Measurements from ENCODE around the gene HES7. TPM values are rescaled to one million over a fixed set of nuclear protein-coding genes. Genes with fewer than 3 reads are reported as not detected.

Gene HES7
- polyA plus RNA-seq, 4 donors, result 0.08 TPM; not detected in 3

DNA sequence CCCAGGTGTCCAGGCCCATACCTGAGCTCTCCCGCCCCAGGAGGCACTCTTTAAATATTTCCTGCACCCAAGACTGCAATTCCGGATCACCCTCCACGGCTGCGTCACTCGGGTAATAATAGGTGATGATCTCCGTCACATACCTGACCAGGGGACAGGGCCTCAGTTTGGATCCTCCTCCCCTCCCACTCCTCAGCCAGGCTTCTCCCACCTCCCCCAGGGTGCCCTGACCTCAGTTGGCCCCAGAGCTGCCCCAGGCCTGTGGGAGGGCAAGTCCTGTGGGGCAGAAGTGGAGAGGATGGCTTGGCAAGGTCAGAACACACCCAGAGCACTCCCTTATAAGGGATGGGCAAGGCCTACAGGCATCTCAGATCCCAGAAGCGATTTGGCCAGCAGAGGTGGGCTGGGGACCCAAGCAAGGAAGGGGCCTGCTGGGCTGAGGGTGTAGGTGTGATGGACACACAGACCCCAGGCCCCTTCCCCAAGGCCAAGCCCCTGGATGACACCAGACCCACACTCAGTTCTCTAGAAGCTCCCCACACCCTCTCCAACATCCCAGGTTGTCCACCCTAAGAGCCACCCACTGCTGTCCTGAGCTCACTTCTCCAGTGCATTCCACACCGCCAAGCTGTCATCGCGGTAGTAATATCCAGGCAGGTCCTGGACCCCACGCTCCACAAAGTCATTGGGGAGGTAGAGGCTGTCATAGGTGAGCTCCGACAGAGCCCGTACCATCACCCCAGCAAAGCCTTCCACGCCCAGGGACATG, 48.1 kb downstream of the HES7 start:
- DNase-seq (ENCODE audit: low read depth in 4 of 4, low spot score in 3 of 4), result no peak

DNA sequence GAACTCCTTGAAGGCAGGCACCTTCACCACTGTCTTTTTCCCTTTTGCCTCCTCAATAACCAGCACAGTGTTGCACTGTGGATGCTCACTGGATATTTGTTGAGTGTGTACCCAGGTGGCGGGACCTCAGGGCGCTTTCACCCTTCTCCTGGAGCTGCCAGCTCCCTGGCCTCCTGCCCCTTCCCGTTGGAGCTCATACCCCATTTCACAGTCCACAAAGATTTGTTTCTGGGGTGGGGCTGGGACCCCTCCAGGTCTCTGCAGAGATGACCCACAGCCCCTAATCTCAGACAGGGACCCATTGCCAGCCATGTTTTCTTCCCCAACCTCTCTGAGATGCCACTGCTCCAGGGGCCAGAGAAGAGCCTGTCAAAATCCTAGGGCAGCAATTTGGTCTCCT, 48.8 kb downstream of the HES7 start:
- no peak for DNase-seq (ENCODE audit: low read depth in 4 of 4, low spot score in 3 of 4)

DNA sequence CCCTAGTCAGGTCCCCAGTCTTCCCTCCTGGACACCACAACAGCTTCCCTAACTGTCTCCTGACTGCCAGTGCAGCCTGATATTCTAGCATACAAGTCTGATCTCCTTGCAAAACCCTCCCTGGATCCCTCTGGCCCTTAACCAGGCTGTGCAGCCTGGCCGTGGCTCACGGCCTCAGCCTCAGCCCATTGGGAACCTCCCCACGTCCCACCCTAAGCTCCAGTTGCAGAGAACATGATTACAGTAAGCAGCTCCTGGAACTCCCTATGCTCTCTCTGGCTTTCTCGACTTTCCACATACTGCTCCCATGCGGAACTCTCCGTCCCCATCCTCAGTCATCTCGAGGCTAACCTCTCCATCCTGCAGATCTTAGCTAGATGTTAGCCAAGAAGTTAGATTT, 49.4 kb downstream of the HES7 start:
- no peak for DNase-seq (ENCODE audit: low read depth in 4 of 4, low spot score in 3 of 4)

DNA sequence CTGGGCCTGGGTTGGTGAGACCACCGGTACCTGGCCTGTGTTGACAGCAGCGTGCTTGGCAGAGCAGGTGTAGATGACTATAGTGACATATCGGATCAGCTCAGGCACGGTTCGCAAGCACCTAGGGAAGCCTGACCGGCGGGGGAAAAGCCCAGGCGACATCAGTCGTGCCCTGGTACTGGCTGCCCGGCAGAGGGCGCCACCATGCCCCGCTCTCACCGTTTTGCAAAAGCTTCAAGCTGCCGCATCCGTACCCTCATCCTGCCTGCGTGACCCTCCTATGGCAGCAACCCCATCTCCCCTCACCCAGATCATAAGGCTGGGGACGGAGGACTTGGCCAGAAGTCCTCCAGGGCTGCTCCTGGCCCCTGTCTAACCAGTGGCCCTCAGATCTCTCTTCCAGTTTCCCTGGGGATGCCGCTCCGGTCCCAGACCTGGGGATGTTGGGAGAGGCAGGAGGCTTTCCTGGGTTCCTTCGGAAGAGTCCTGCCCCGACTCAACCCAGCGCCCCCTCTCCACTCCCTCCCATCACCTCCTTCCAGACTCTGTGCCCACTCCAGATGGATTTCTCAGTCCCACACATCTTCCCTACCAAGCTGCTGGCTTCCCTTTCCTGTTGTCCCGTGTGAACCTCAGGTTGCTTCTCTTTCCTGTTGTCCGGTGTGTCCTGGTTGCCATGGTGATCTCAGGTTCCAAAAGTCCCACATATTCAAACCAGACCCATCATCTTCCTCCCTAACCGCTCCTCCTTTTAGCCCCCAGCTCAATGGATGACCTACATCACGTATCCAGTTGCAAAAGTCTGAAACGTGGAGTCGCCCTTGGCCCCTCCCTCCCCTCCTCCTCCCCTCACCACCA, 50.0 kb downstream of the HES7 start:
- no peak for DNase-seq (ENCODE audit: low read depth in 4 of 4, low spot score in 3 of 4)

DNA sequence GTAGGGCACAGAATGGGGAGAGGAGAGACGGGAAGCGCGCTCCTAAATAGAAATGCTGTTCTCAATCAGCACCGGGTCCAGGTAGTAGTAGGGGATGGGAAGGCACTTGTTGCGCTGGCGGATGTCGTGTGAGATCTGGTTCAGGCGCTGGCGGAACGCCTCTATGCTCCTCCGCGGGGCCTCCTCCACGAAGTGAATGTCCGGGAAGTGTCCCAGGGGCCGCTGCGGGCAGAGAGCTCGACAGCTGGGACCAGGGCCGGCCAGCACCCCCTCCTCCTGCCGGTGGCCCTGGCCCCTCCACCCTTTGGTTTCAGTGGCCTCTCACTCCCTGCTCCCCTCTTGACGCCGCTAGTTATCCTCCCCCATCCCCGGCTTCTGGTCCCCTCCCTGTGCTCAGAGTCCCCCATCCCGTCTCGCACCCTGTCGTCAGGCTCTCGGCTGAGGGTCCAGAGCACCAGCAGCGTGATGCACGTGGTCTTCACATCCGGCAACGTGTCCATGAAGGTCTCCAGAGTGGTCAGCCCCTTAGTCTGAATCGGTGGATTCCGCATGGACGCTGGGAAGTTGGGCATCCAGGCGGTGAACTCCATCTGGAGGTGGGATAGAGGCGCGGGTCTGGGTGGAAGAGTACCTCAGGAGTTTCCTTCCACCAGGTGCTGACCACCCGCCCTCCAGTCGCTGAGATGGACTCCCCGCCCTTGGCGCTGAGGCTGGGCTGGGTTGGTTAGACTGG, 51.0 kb downstream of the HES7 start:
- no peak for DNase-seq (ENCODE audit: low read depth in 4 of 4, low spot score in 3 of 4)

DNA sequence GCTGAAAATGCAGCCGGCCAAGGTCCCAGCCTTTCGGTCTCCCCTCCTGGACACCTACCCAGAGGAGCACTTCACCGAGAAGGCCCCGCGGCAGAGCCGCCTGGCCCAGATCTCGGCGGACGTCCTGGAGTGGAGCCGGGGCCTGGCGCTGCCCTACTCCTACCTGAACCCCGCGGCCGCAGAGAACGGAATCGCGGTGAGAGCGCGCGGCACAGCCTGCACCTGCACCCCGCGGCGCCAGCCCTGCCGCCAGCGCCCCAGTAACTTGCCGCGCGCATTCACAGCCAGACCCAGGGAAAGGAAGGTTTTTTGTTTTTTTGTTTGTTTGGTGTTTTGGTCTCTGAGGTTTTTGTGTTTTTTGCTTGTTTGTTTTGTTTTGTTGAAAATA, 51.6 kb downstream of the HES7 start:
- no peak for DNase-seq (ENCODE audit: low read depth in 4 of 4, low spot score in 3 of 4)

DNA sequence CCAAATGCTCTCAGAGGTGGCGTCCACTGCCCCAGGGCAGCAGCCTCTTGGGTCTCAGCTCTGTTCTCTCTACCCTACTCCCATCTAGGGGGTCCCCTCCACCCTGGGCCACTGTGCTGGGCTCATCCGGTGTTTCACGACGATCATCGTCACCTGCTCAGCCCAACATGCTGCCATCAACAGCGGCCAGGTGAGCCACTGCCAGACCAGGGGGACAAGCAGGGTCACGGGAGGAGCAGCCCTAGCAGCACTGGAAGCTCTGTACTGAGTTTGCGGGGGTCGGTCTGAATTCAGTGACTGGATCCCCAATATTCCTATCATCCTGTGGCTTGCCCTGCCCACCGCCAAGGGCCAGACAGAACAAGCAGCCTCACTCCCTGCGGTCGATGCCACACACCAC, 52.4 kb downstream of the HES7 start:
- DNase-seq (ENCODE audit: low read depth in 4 of 4, low spot score in 3 of 4), result no peak

Other genes starting within 250 kb of the HES7 start
- gene CHD3, start 235.3 kb downstream of the HES7 start, polyA plus RNA-seq (ENCODE audit: insufficient read length in 4 of 4), result 100 to 1,000 TPM; 149 to 161 (median 157) TPM
- gene RNF227, start 207.8 kb downstream of the HES7 start, polyA plus RNA-seq (ENCODE audit: insufficient read length in 4 of 4), result 1 to 10 TPM; 4.4 to 5.7 (median 4.6) TPM
- 10 to 100 TPM in 2 of 4 donors, 1 to 10 TPM in 2; 9.6 to 11.5 (median 10.4) TPM for gene KCNAB3, start 194.2 kb downstream of the HES7 start, polyA plus RNA-seq (ENCODE audit: insufficient read length in 4 of 4)
- 100 to 1,000 TPM; 129 to 157 (median 142) TPM for gene TRAPPC1, start 192.2 kb downstream of the HES7 start, polyA plus RNA-seq (ENCODE audit: insufficient read length in 4 of 4)
- 10 to 100 TPM; 47.3 to 56.2 (median 54.1) TPM for gene CNTROB, start 191.9 kb downstream of the HES7 start, polyA plus RNA-seq (ENCODE audit: insufficient read length in 4 of 4)
- under 1 TPM in 3 of 4 donors, not detected in 1; 0.35 to 0.56 (median 0.37) TPM for gene GUCY2D, start 121.5 kb downstream of the HES7 start, polyA plus RNA-seq (ENCODE audit: insufficient read length in 4 of 4)
- gene ALOX15B, start 85.0 kb downstream of the HES7 start, polyA plus RNA-seq (ENCODE audit: insufficient read length in 4 of 4), result 1 to 10 TPM in 3 of 4 donors, under 1 TPM in 1; 0.91 to 1.9 (median 1.3) TPM
- 1 to 10 TPM in 1 of 4 donors, under 1 TPM in 3; 0.62 to 1.1 (median 0.71) TPM for gene ALOX12B, start 36.4 kb downstream of the HES7 start, polyA plus RNA-seq (ENCODE audit: insufficient read length in 4 of 4)
- under 1 TPM in 1 of 4 donors, not detected in 3; 0.04 TPM for gene ALOXE3, start 5.6 kb downstream of the HES7 start, polyA plus RNA-seq (ENCODE audit: insufficient read length in 4 of 4)
- gene PER1, start 28.3 kb upstream of the HES7 start, polyA plus RNA-seq (ENCODE audit: insufficient read length in 4 of 4), result 10 to 100 TPM; 20.4 to 38.1 (median 25.5) TPM
- 100 to 1,000 TPM; 122 to 138 (median 126) TPM for gene VAMP2, start 38.8 kb upstream of the HES7 start, polyA plus RNA-seq (ENCODE audit: insufficient read length in 4 of 4)
- 10 to 100 TPM; 23.9 to 26.4 (median 25.3) TPM for gene TMEM107, start 52.3 kb upstream of the HES7 start, polyA plus RNA-seq (ENCODE audit: insufficient read length in 4 of 4)
- 1 to 10 TPM; 3.4 to 5.3 (median 4.4) TPM for gene BORCS6, start 66.1 kb upstream of the HES7 start, polyA plus RNA-seq (ENCODE audit: insufficient read length in 4 of 4)
- 10 to 100 TPM; 31.5 to 37.5 (median 33.8) TPM for gene AURKB, start 86.5 kb upstream of the HES7 start, polyA plus RNA-seq (ENCODE audit: insufficient read length in 4 of 4)
- 10 to 100 TPM; 25.3 to 37.1 (median 28.6) TPM for gene CTC1, start 124.0 kb upstream of the HES7 start, polyA plus RNA-seq (ENCODE audit: insufficient read length in 4 of 4)
- gene PFAS, start 125.2 kb upstream of the HES7 start, polyA plus RNA-seq (ENCODE audit: insufficient read length in 4 of 4), result 10 to 100 TPM; 41.0 to 49.0 (median 45.1) TPM
- gene RANGRF, start 164.6 kb upstream of the HES7 start, polyA plus RNA-seq (ENCODE audit: insufficient read length in 4 of 4), result 10 to 100 TPM; 27.5 to 33.6 (median 31.3) TPM
- gene SLC25A35, start 171.3 kb upstream of the HES7 start, polyA plus RNA-seq (ENCODE audit: insufficient read length in 4 of 4), result 1 to 10 TPM; 3.9 to 4.8 (median 4.3) TPM
- 10 to 100 TPM; 17.5 to 22.1 (median 19.4) TPM for gene ARHGEF15, start 186.1 kb upstream of the HES7 start, polyA plus RNA-seq (ENCODE audit: insufficient read length in 4 of 4)
- gene ODF4, start 215.7 kb upstream of the HES7 start, polyA plus RNA-seq (ENCODE audit: insufficient read length in 4 of 4), result not detected